Thoracic aorta (tissue), 2 donors: ENCODE data around the gene LHX1. TPM values are rescaled to one million over a fixed set of nuclear protein-coding genes. Genes with fewer than 3 reads are reported as not detected.

Experiments
- ATAC-seq: fragments of 150-250 bp; one replicate; pipeline ENCODE4 v1.8.0; 2017; ENCODE audit warnings: low read depth; ENCODE audit not compliant: insufficient number of reproducible peaks, low FRiP score
- DNase-seq: peaks from one replicate; pipeline ENCODE4 v3.0.0-alpha.2; 2020; ENCODE audit warnings: low spot score
- H3K27ac ChIP-seq, 2 donors: fragments of 200-600 bp; sonication (generic); 1 replicate in 1 of 2; 2 replicates in 1 of 2; pipeline ENCODE4 v1.5.1; 2016; ENCODE audit warnings: mild to moderate bottlenecking in 2 of 2, moderate library complexity in 2 of 2
- H3K27me3 ChIP-seq: fragments of 200-600 bp; sonication (generic); replicated peaks from 2 replicates; pipeline ENCODE4 v1.6.0; 2016; ENCODE audit warnings: mild to moderate bottlenecking; ENCODE audit not compliant: insufficient read depth
- H3K36me3 ChIP-seq: fragments of 200-600 bp; sonication (generic); one replicate; pipeline ENCODE4 v1.5.1; 2016
- H3K4me1 ChIP-seq, 2 donors: fragments of 200-600 bp; sonication (generic); 1 replicate in 1 of 2; 2 replicates in 1 of 2; pipeline versions ENCODE4 v1.5.1 to v1.6.0; 2016; ENCODE audit warnings: low read depth in 2 of 2, mild to moderate bottlenecking in 1 of 2; ENCODE audit not compliant: control insufficient read depth in 1 of 2
- H3K4me3 ChIP-seq: fragments of 200-600 bp; sonication (generic); 2 replicates; pipeline ENCODE4 v1.5.1; 2016; ENCODE audit warnings: mild to moderate bottlenecking
- H3K9me3 ChIP-seq: fragments of 200-600 bp; sonication (generic); 2 replicates; pipeline ENCODE4 v1.5.1; 2016
- CTCF ChIP-seq: fragments of 200-600 bp; sonication (generic); IDR thresholded peaks from one replicate; pipeline ENCODE4 v1.5.1; 2019; ENCODE audit warnings: antibody characterized with exemption
- total RNA-seq, 2 donors: library from RNA; depleted of rRNA; stranded (reverse); fragments of >200 nt; gene quantifications; one replicate each; pipeline versions ENCODE4 v1.1.0 to v1.2.3, GENCODE V29; 2016

Gene LHX1
- total RNA-seq, 2 donors from 2014 or later: not detected

- H3K27ac ChIP-seq: no peak overlapping the region
- H3K27me3 ChIP-seq: no peaks in the 10 kb centered on the region
- no peaks in the 10 kb centered on the region for H3K4me1 ChIP-seq
- no peak overlapping the region for H3K4me3 ChIP-seq
- no peaks in the 10 kb centered on the region for H3K9me3 ChIP-seq
- no peaks in the 10 kb centered on the region for H3K36me3 ChIP-seq
- ATAC-seq: no peak
- DNase-seq: no peak
- TF ChIP-seq CTCF: no peak
Observed at GRCh38 chr17:36901506-36901905, 35.8 kb upstream of the LHX1 start.

- TF ChIP-seq CTCF: no peak
- no peak for ATAC-seq
- H3K27ac ChIP-seq: no peak overlapping the region
- DNase-seq: no peak
- H3K36me3 ChIP-seq: no peaks in the 10 kb centered on the region
- no peaks in the 10 kb centered on the region for H3K9me3 ChIP-seq
- no peaks in the 10 kb centered on the region for H3K27me3 ChIP-seq
- H3K4me3 ChIP-seq: no peak overlapping the region
- H3K4me1 ChIP-seq: no peaks in the 10 kb centered on the region
Observed at GRCh38 chr17:36907407-36907806, 29.9 kb upstream of the LHX1 start.

GRCh38 chr17:36910513-36910912 is 26.8 kb upstream of the LHX1 start:
- Histone ChIP-seq H3K4me1 (no peaks in the 10 kb centered on the region), H3K9me3 (no peaks in the 10 kb centered on the region), H3K27me3 (no peaks in the 10 kb centered on the region), H3K36me3 (no peaks in the 10 kb centered on the region), H3K4me3 (no peak overlapping the region), H3K27ac (no peak overlapping the region)
- DNase-seq (no peak), ATAC-seq (no peak)
- TF ChIP-seq CTCF: no peak

GRCh38 chr17:36911001-36911400 is 26.3 kb upstream of the LHX1 start:
- no peaks in the 10 kb centered on the region for H3K27me3 ChIP-seq
- no peak for DNase-seq
- H3K27ac ChIP-seq: no peak overlapping the region
- no peaks in the 10 kb centered on the region for H3K9me3 ChIP-seq
- H3K4me3 ChIP-seq: no peak overlapping the region
- no peaks in the 10 kb centered on the region for H3K4me1 ChIP-seq
- no peak for ATAC-seq
- TF ChIP-seq CTCF: no peak
- no peaks in the 10 kb centered on the region for H3K36me3 ChIP-seq

GRCh38 chr17:36913132-36913531 is 24.1 kb upstream of the LHX1 start:
- H3K36me3 ChIP-seq: no peaks in the 10 kb centered on the region
- no peak overlapping the region for H3K27ac ChIP-seq
- no peak overlapping the region for H3K4me3 ChIP-seq
- ATAC-seq (no peak), DNase-seq (no peak)
- TF ChIP-seq CTCF: no peak
- no peaks in the 10 kb centered on the region for H3K27me3 ChIP-seq
- no peaks in the 10 kb centered on the region for H3K9me3 ChIP-seq
- H3K4me1 ChIP-seq: no peaks in the 10 kb centered on the region
